Neuron (in vitro differentiated cells): ENCODE results near the gene TBC1D1.

Experiments used
- H2AFZ ChIP-seq: one replicate; pipeline ENCODE4 v1.6.1; 2013; ENCODE audit warnings: low read depth, mild to moderate bottlenecking, inconsistent platforms, low read length, moderate library complexity
- H3K27me3 ChIP-seq: one replicate; pipeline ENCODE4 v1.6.1; 2013; ENCODE audit warnings: low read length; ENCODE audit not compliant: insufficient read depth
- H3K36me3 ChIP-seq: one replicate; pipeline ENCODE4 v1.6.1; 2013; ENCODE audit warnings: low read length; ENCODE audit not compliant: insufficient read depth
- H3K4me1 ChIP-seq: one replicate; pipeline ENCODE4 v1.6.1; 2013; ENCODE audit warnings: low read length; ENCODE audit not compliant: insufficient read depth
- H3K4me3 ChIP-seq: 2 replicates; pipeline ENCODE4 v1.5.1; 2013; ENCODE audit warnings: mild to moderate bottlenecking, low read length, moderate library complexity
- H3K9me3 ChIP-seq: one replicate; pipeline ENCODE4 v1.6.1; 2013; ENCODE audit warnings: low read length

TBC1D1 gene

DNA sequence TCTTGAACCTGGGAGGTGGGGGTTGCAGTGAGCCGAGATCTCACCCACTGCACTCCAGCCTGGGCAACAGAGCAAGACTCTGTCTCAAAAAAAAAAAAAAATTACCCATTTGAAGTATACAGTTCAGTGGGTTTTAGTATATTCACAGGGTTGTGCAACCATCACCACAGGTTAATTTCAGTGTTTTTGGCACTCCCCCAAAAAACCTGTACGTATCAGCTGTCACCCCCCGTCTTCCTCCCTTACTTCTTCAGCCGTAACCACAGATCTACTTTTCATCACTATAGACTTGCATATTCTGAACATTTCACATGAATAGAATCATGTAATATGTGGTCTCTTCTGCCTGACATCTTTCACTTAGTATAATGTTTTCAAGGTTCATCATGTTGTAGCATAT, 57.7 kb downstream of the TBC1D1 start:
- H3K4me1 ChIP-seq, result no peaks in the 10 kb centered on the region
- H3K9me3 ChIP-seq, result no peaks in the 10 kb centered on the region
- no peaks in the 10 kb centered on the region for H3K36me3 ChIP-seq
- no peak overlapping the region for H3K4me3 ChIP-seq
- no peaks in the 10 kb centered on the region for H3K27me3 ChIP-seq
- no peak overlapping the region for H2AFZ ChIP-seq

DNA sequence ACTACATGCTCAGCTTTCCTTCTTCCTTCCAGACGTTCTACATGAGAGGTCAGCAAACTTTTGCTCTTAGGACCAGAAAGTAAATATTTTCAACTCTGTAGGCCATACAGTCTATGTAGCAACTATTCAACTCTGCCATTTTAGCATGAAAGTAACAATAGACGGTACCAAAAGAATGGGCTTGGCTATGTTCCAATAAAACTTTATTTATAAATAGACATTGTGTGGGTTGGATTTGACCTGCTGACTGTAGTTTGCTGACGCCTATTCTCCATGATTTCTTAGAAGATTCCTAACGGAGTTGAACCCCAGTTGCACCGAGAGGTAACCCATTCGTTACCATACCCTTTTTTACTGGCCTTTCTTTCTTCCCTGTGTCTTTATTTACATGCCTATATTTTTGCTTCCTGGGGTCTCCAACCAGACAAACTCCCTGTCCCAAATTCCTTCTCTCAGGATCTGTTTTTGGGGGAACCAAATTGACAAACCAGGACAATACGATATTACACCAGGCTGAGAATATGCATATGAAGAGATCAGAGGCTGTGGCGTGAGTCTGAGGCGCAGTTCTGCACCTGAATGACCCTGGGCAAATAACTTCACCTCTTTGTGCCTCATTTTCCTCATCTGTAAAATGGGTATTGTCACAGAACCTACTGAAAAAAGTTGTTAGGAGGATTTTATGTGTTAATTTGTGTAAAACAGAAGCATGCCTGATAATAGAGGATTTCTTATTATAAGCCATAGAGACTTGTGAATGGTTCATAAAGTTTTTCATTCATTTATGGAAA, 58.9 kb downstream of the TBC1D1 start:
- H3K36me3 ChIP-seq, result no peaks in the 10 kb centered on the region
- H3K9me3 ChIP-seq, result no peaks in the 10 kb centered on the region

DNA sequence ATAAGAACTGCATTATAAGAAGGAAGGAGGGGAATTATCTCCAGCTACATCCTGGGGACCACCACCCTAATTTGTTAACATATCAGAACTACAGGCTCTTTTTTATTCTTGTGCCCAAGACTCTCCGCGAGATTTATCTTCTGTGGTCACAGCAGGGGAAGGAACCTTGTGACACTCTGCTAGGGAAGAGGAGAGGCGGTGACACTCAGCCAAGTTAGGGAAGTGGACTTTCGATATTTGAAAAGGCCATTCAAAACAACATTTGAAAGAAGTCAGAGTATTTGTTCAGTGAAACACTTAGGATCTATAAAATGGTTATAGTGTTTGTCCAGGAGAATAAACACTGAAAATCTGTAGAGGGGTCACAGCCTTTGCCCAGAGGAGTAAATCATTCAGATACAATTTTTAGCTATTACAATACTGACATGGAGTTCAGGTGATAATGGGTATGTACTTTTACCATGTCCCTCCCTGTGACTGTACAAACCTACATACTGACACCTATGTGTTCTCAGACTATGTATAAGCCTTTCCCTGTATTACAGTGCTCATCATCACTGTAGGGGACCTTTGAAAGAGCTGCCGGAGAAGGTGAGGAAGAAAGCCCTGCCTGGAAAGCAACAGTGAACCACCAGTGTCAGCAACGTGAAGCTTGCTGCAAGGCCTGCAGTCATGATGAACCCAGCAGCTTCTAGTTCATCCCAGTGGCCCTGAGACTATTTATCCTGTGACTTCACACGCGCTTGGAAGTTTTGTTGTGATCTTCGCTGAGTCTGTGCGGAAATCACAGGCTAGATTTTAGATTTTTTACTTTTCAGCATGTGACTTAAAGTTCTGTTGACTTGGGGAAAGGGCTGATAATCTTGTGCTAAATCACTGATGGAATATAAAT, 60.8 kb downstream of the TBC1D1 start:
- Histone ChIP-seq H3K27me3 (no peaks in the 10 kb centered on the region), H3K36me3 (no peaks in the 10 kb centered on the region), H3K9me3 (no peaks in the 10 kb centered on the region), H3K4me1 (no peaks in the 10 kb centered on the region), H2AFZ (no peak overlapping the region), H3K4me3 (no peak overlapping the region)

More for the DNA sequence above, 58.9 kb downstream of the TBC1D1 start:
- Histone ChIP-seq H3K27me3 (no peaks in the 10 kb centered on the region), H3K4me1 (no peaks in the 10 kb centered on the region), H2AFZ (no peak overlapping the region), H3K4me3 (no peak overlapping the region)

DNA sequence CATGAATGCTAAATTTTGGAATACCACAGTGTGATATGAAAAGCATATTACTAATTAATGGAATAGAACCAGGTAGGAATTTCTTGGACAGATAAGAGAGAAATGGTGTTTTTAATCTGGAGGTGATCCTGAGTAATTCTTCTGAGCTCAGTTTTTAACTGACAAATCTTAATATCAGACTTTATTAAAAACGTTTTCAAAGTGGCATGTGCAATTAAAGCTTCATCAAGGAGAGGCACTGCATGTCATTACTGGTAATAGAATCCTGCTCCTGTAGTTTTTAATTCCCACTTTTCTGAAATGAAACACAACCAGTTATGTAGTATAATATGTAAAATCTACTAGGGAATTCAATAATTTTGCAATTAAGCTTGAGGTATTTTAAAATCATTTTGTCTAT, 62.3 kb downstream of the TBC1D1 start:
- H2AFZ ChIP-seq, result no peak overlapping the region
- H3K4me3 ChIP-seq, result no peak overlapping the region
- peaks cover 2% of the 10 kb centered on the region for H3K27me3 ChIP-seq
- H3K36me3 ChIP-seq, result no peaks in the 10 kb centered on the region
- no peaks in the 10 kb centered on the region for H3K9me3 ChIP-seq
- no peaks in the 10 kb centered on the region for H3K4me1 ChIP-seq

DNA sequence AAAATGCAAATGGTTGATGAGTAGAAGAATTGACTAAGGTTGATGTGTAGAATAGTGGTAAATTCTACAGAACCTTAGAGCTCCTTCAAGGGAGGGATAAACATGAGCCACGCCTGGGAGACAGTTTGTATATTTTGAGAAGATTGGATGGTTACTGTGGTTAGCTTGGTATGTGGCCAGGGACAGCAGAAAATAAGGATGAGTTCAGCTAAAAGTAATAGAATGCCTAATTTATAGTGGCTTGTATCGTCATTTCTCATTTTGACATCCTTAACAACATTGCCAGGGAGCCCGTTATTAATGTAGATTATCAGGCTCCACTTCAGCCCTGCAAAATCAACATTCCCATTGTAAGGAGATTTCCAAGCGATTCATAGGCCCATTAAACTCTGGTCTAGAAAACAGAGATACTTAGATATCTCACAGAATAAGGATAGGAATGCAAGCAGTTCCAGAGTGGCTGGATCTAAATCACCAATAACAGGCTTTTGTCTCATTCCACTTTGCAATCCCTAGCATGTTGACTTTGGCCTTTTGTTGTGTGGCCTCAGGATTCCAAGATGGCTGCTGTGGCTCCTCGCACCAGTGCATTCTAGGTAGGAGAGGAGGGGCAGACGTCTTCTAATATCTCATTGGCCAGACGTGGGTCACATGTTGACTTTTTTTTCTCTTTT, 62.9 kb downstream of the TBC1D1 start:
- no peaks in the 10 kb centered on the region for H3K36me3 ChIP-seq
- H3K27me3 ChIP-seq, result peaks cover 2% of the 10 kb centered on the region
- H3K9me3 ChIP-seq, result no peaks in the 10 kb centered on the region
- no peak overlapping the region for H3K4me3 ChIP-seq
- no peak overlapping the region for H2AFZ ChIP-seq
- H3K4me1 ChIP-seq, result no peaks in the 10 kb centered on the region

DNA sequence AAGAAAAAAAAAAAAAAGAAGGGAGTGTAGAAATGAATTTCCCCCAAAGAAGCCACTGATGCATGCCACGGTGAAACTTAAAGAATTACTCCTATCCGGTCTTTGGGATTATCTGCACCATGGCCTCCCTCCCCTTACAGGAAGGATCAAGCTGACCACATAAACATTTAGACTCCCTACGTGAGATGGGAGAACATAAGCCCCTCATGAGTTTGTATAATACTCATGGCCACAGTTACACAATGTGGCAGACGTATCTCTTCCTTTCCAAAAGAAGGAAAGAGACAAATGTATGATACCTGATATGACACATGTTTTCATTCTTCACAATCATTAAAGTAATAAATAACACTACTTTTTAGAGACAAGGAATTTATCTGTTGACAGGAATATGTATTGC, 66.1 kb downstream of the TBC1D1 start:
- H2AFZ ChIP-seq, result no peak overlapping the region

DNA sequence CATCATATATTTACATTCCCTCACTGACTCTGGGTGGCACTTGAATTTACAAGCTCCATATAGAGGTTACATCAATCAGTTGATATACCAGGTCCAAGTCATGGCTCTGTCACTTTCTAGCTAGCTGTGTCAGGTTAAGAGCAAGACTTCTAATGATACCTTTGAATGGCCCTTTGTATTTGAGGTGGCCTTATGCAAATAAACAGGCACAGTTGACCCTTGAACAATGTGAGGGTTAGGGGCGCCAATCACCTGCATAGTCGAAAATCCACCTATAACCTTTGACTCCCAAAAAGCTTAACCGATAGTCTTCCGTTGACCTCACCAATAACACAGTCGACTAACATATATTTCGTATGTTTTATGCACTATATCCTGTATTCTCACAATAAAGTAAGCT, 68.0 kb downstream of the TBC1D1 start:
- Histone ChIP-seq H3K36me3 (no peaks in the 10 kb centered on the region), H3K27me3 (peaks cover 4% of the 10 kb centered on the region), H3K9me3 (no peaks in the 10 kb centered on the region), H2AFZ (no peak overlapping the region), H3K4me3 (no peak overlapping the region), H3K4me1 (no peaks in the 10 kb centered on the region)

More for the DNA sequence above, 66.1 kb downstream of the TBC1D1 start:
- Histone ChIP-seq H3K27me3 (peaks cover 4% of the 10 kb centered on the region), H3K4me1 (no peaks in the 10 kb centered on the region), H3K36me3 (no peaks in the 10 kb centered on the region), H3K4me3 (no peak overlapping the region), H3K9me3 (no peaks in the 10 kb centered on the region)

DNA sequence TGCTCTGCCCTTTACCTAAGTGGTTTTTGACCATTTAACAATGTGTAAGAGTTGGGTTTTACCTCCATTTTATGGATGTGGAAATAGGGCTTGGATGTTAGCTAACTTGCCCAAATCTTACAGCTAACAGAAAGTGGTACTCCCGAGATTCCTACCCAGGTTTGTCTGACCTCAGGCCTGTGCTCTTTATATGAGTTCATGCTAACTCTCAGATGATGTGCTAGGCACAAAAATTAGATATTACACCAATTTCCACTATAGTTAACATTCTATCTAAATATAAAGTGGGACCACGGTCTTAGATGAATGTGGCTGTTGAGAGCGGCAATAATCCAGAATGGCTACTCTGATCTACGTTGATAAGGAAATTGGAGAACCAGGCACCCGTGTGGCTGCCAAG, 69.2 kb downstream of the TBC1D1 start, which contains the start of gene PTTG2:
Gene PTTG2 (plus strand): TSS at position 301 of the 400 bp plus-strand sequence. CDS start 37 bp downstream, at position 338.
- H3K9me3 ChIP-seq, result no peaks in the 10 kb centered on the region
- peaks cover 10% of the 10 kb centered on the region for H3K27me3 ChIP-seq
- H3K4me3 ChIP-seq, result no peak within 1 kb of the TSS
- H3K36me3 ChIP-seq, result no peaks in the 10 kb centered on the region
- no peak within 1 kb of the TSS for H2AFZ ChIP-seq
- no peaks in the 10 kb centered on the region for H3K4me1 ChIP-seq

DNA sequence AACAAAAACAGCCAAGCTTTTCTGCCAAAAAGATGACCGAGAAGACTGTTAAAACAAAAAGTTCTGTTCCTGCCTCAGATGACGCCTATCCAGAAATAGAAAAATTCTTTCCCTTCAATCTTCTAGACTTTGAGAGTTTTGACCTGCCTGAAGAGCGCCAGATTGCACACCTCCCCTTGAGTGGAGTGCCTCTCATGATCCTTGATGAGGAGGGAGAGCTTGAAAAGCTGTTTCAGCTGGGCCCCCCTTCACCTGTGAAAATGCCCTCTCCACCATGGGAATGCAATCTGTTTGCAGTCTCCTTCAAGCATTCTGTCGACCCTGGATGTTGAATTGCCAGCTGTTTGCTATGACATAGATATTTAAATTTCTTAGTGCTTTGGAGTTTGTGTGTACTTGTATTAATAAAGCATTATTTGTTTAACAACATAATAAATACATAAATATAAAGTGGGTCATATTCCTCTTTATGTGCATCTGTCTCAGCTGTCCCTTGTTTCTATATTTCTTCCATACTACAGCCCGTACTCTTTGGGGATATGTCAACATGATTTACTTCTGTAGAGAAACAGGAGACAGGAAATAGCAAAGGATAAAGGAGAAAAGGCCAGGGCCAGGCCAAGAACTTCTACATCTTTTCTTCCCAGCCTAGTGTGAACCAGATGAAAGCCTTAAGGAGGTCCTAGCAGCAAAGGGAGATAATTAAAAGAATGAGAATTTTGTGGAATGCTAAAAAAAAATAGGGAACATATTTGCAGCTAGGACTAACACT, 70.0 kb downstream of the TBC1D1 start:
- Histone ChIP-seq H3K36me3 (no peaks in the 10 kb centered on the region), H2AFZ (no peak overlapping the region), H3K4me3 (no peak overlapping the region), H3K27me3 (peaks cover 10% of the 10 kb centered on the region), H3K4me1 (no peaks in the 10 kb centered on the region), H3K9me3 (no peaks in the 10 kb centered on the region)

DNA sequence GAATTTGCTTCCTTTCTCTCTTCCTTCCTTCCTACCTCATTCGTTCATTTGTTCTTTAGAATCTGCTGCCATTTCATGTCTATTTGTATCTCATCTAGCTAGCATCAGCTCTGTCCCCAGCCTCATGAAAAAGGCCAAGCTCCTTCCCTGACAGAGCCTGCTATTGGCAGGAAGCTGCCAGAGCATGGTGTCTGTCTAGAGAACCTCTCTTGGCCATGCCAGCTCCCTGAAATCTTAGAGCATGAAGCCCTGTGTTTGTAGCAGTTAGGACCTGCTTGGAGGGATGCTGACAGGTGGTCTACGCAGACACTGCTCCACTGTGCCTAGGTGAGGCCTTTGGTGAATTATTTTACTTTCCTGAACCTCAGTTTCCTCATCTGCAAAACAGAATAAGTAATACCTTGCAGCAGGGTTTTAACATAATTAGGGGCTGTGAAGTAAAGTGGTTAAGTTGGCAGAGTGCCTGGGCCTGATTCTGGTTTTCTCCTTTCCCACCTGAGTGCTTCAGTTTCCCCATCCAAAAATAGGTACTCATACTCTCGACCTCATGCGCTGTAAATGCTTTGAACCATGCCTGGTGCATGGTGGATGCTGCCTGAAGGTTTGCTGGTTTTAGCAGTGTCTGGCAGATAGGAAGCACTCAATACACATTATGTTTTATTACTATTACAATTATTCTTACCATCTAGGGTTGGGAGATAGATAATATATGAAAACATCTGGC, 74.0 kb downstream of the TBC1D1 start:
- H3K36me3 ChIP-seq, result no peaks in the 10 kb centered on the region
- no peak overlapping the region for H3K4me3 ChIP-seq
- H3K27me3 ChIP-seq, result peaks cover 8% of the 10 kb centered on the region
- no peaks in the 10 kb centered on the region for H3K4me1 ChIP-seq
- H3K9me3 ChIP-seq, result no peaks in the 10 kb centered on the region
- H2AFZ ChIP-seq, result no peak overlapping the region

DNA sequence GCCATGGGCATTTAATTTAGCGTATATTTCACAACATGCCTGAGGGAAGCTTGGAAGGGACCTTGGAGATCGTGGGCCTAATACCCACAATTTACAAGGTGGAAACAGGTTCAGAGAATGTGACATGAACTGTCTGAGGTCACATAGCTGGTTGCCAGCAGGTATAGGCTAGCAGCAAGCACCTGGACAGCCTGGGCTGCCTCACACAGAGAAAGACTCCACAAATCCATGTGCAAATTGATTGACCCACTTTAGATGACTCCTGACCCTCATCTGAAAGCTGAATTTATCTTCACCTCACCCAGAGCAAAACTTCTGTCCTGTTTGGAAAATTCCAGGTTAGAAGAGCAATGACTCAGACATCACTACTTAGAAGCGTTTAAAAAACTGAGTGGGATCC, 75.2 kb downstream of the TBC1D1 start:
- Histone ChIP-seq H3K4me1 (no peaks in the 10 kb centered on the region), H3K4me3 (no peak overlapping the region), H3K36me3 (no peaks in the 10 kb centered on the region), H3K9me3 (no peaks in the 10 kb centered on the region), H3K27me3 (peaks cover 6% of the 10 kb centered on the region), H2AFZ (no peak overlapping the region)

DNA sequence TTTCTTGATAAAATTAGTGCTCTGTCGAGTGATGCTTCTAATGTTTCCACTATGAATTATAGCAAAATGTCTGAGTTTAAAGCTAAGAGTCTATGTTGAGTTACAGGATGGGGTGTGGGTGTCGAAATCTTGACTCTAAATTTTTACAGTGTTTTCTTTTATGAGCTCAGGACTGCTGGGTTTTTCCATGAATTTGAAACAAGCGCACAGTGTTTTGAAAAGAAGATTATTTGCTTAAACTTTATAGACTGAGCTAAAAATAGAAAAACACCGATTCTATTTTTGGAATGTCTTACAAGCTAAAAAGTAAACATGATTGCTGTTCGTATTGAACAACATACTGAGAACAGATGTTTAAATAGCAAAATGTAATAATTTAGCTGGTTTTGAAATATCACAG, 76.9 kb downstream of the TBC1D1 start:
- H3K27me3 ChIP-seq, result peaks cover 6% of the 10 kb centered on the region
- no peak overlapping the region for H3K4me3 ChIP-seq
- no peaks in the 10 kb centered on the region for H3K4me1 ChIP-seq
- H3K36me3 ChIP-seq, result no peaks in the 10 kb centered on the region
- no peaks in the 10 kb centered on the region for H3K9me3 ChIP-seq
- H2AFZ ChIP-seq, result no peak overlapping the region
